Stomach smooth muscle (tissue), 2 donors: Measurements from ENCODE around the gene VIPR1.
A peak's percentile ranks its signal among the peaks of the same experiment; 100 is the strongest.
"Not testable (repeated sequence)": the region's sequence is repeated elsewhere in the genome, so short reads cannot be mapped to it uniquely, and the experiment has no call there.

Experiments
- H3K27ac ChIP-seq: one replicate; pipeline ENCODE4 v1.7.0; 2013; ENCODE audit warnings: mild to moderate bottlenecking, low read length, inconsistent platforms
- H3K27me3 ChIP-seq, 2 donors: one replicate each; pipeline ENCODE4 v1.7.0; 2013; ENCODE audit warnings: low read length in 2 of 2; ENCODE audit not compliant: insufficient read depth in 2 of 2, control insufficient read depth in 1 of 2
- H3K36me3 ChIP-seq, 2 donors: one replicate each; pipeline ENCODE4 v1.7.0; 2013; ENCODE audit warnings: low read length in 2 of 2; ENCODE audit not compliant: control insufficient read depth in 2 of 2, insufficient read depth in 2 of 2
- H3K4me1 ChIP-seq: one replicate; pipeline ENCODE4 v1.7.0; 2013; ENCODE audit warnings: low read length; ENCODE audit not compliant: control insufficient read depth, insufficient read depth
- H3K4me3 ChIP-seq, 2 donors: one replicate each; pipeline ENCODE4 v1.7.0; 2013; ENCODE audit warnings: low read length in 2 of 2
- H3K9ac ChIP-seq, 2 donors: one replicate each; pipeline ENCODE4 v1.7.0; 2013; ENCODE audit warnings: low read length in 2 of 2, mild to moderate bottlenecking in 1 of 2
- H3K9me3 ChIP-seq, 2 donors: one replicate each; pipeline ENCODE4 v1.7.0; 2013; ENCODE audit warnings: low read length in 2 of 2; ENCODE audit not compliant: control insufficient read depth in 2 of 2
- donor health status: healthy.
- donor health status: Pancreatic carcinoma.

The VIPR1 gene

GRCh38 chr3:42578054-42578453 is 75.6 kb downstream of the VIPR1 start:
- peaks cover 0 to 3% of the 10 kb centered on the region in 2 donors for H3K9me3 ChIP-seq
- no peaks in the 10 kb centered on the region for H3K27me3 ChIP-seq
- no peak overlapping the region for H3K27ac ChIP-seq
- H3K36me3 ChIP-seq: peaks cover 2 to 13% of the 10 kb centered on the region in 2 donors
- no peak overlapping the region for H3K4me3 ChIP-seq
- peaks cover 14% of the 10 kb centered on the region for H3K4me1 ChIP-seq
- H3K9ac ChIP-seq: no peak overlapping the region

GRCh38 chr3:42579346-42579745 is 76.9 kb downstream of the VIPR1 start:
- not testable (repeated sequence) for H3K9me3 ChIP-seq, H3K4me3 ChIP-seq, H3K27me3 ChIP-seq, H3K27ac ChIP-seq, H3K9ac ChIP-seq
- Histone ChIP-seq H3K36me3 (peaks cover 0 to 10% of the 10 kb centered on the region in 2 donors), H3K4me1 (peaks cover 14% of the 10 kb centered on the region)

GRCh38 chr3:42581400-42581708 is 78.9 kb downstream of the VIPR1 start:
- Histone ChIP-seq H3K9ac (peak overlapping the region; percentile 79 to 87), H3K27ac (peak overlapping the region; percentile 81), H3K4me3 (peak overlapping the region; percentile 79 to 86), H3K27me3 (no peaks in the 10 kb centered on the region), H3K36me3 (peaks cover 0 to 4% of the 10 kb centered on the region in 2 donors), H3K4me1 (peaks cover 14% of the 10 kb centered on the region), H3K9me3 (no peaks in the 10 kb centered on the region)

GRCh38 chr3:42581709-42582473 is 79.4 kb downstream of the VIPR1 start, which contains the start of gene SEC22C:
Gene SEC22C, minus strand, starts transcription at chr3:42581967. Its CDS starts 12,921 bp downstream, at chr3:42569046.
- Histone ChIP-seq H3K4me3 (peak within 1 kb of the TSS; percentile 79 to 86), H3K4me1 (peaks cover 14% of the 10 kb centered on the region), H3K27ac (peak within 1 kb of the TSS; percentile 81), H3K9me3 (no peaks in the 10 kb centered on the region), H3K9ac (peak within 1 kb of the TSS; percentile 79 to 87), H3K27me3 (no peaks in the 10 kb centered on the region), H3K36me3 (peaks cover 0 to 4% of the 10 kb centered on the region in 2 donors)

- Histone ChIP-seq H3K4me3 (peak overlapping the region; percentile 79 to 86), H3K27ac (peak overlapping the region; percentile 81), H3K4me1 (peaks cover 14% of the 10 kb centered on the region), H3K9ac (peak overlapping the region; percentile 79 to 87), H3K36me3 (peaks cover 0 to 4% of the 10 kb centered on the region in 2 donors), H3K27me3 (no peaks in the 10 kb centered on the region), H3K9me3 (no peaks in the 10 kb centered on the region)
These were observed 80.1 kb downstream of the VIPR1 start for GRCh38 chr3:42582474-42583070.
